ENCODE measurements around the gene CRYBA1. TPM values are rescaled to one million over a fixed set of nuclear protein-coding genes. Genes with fewer than 3 reads are reported as not detected.

CRYBA1 gene
- total RNA-seq, 1 experiment from 2014 or later = not detected

GRCh38 chr17:29248845-29249244 lies 2.2 kb downstream of the CRYBA1 start:
- CTCF ChIA-PET = interaction anchor here (0.6 to 0.7 kb wide), 2 partner anchors 9 to 423 kb away, joined by 3 to 4 read pairs; no protein-coding TSS in a partner anchor
- H3K27ac Mint-ChIP-seq (ENCODE audit: unreplicated experiment) = no peak overlapping the region
- no TSS peak for BruUV-seq (replicated peaks)
- no peaks in the 10 kb centered on the region for H3K9me3 Mint-ChIP-seq (ENCODE audit: low read depth, unreplicated experiment)
- no peaks in the 10 kb centered on the region for H3K27me3 Mint-ChIP-seq (ENCODE audit: unreplicated experiment)
- H3K4me3 Mint-ChIP-seq (ENCODE audit: low read depth, unreplicated experiment) = no peak overlapping the region
- intact Hi-C loops (cut with micrococcal nuclease; ENCODE audit: unreplicated experiment) = no loop called here
- H3K36me3 Mint-ChIP-seq (ENCODE audit: insufficient read depth, unreplicated experiment) = peaks cover 11% of the 10 kb centered on the region
- DNase-seq = no peak
- H3K4me1 Mint-ChIP-seq (ENCODE audit: low read depth, unreplicated experiment) = no peaks in the 10 kb centered on the region
- no peak for TF ChIP-seq CTCF (IDR thresholded peaks at IDR 0.05; ENCODE audit: unreplicated experiment)

- no peak overlapping the region for H3K4me3 Mint-ChIP-seq (ENCODE audit: low read depth, unreplicated experiment)
- no peak for DNase-seq
- CTCF ChIA-PET = interaction anchor here (0.7 to 1.3 kb wide), 2 partner anchors 102 to 359 kb away, joined by 3 to 4 read pairs; no protein-coding TSS in a partner anchor
These were observed 4.0 kb downstream of the CRYBA1 start for GRCh38 chr17:29250666-29251065.

GRCh38 chr17:29251184-29251583 lies 4.5 kb downstream of the CRYBA1 start:
- peaks cover 22% of the 10 kb centered on the region for H3K36me3 Mint-ChIP-seq (ENCODE audit: insufficient read depth, unreplicated experiment)
- DNase-seq = no peak
- H3K4me3 Mint-ChIP-seq (ENCODE audit: low read depth, unreplicated experiment) = no peak overlapping the region
- no peak overlapping the region for H3K27ac Mint-ChIP-seq (ENCODE audit: unreplicated experiment)
- CTCF ChIA-PET = interaction anchor here (1.3 kb wide), 1 partner anchor 103 kb away, joined by 4 read pairs; no protein-coding TSS in a partner anchor
- no peaks in the 10 kb centered on the region for H3K9me3 Mint-ChIP-seq (ENCODE audit: low read depth, unreplicated experiment)
- no peaks in the 10 kb centered on the region for H3K27me3 Mint-ChIP-seq (ENCODE audit: unreplicated experiment)
- intact Hi-C loops (cut with micrococcal nuclease; ENCODE audit: unreplicated experiment) = no loop called here
- H3K4me1 Mint-ChIP-seq (ENCODE audit: low read depth, unreplicated experiment) = peaks cover 9% of the 10 kb centered on the region
- BruUV-seq (replicated peaks) = no TSS peak
- no peak for TF ChIP-seq CTCF (IDR thresholded peaks at IDR 0.05; ENCODE audit: unreplicated experiment)

More at GRCh38 chr17:29250666-29251065, 4.0 kb downstream of the CRYBA1 start:
- Mint-ChIP-seq H3K27ac (ENCODE audit: unreplicated experiment) (no peak overlapping the region), H3K27me3 (ENCODE audit: unreplicated experiment) (no peaks in the 10 kb centered on the region), H3K9me3 (ENCODE audit: low read depth, unreplicated experiment) (no peaks in the 10 kb centered on the region), H3K36me3 (ENCODE audit: insufficient read depth, unreplicated experiment) (peaks cover 22% of the 10 kb centered on the region), H3K4me1 (ENCODE audit: low read depth, unreplicated experiment) (peaks cover 9% of the 10 kb centered on the region)
- no TSS peak for BruUV-seq (replicated peaks)
- no peak for TF ChIP-seq CTCF (IDR thresholded peaks at IDR 0.05; ENCODE audit: unreplicated experiment)
- intact Hi-C loops (cut with micrococcal nuclease; ENCODE audit: unreplicated experiment) = no loop called here

GRCh38 chr17:29252101-29252791 lies 5.6 kb downstream of the CRYBA1 start:
- H3K9me3 Mint-ChIP-seq (ENCODE audit: low read depth, unreplicated experiment) = no peaks in the 10 kb centered on the region
- H3K4me3 Mint-ChIP-seq (ENCODE audit: low read depth, unreplicated experiment) = no peak overlapping the region
- CTCF ChIA-PET = interaction anchor here (0.7 to 1.1 kb wide), 5 partner anchors 11 to 117 kb away, joined by 3 to 16 read pairs (median 4); no protein-coding TSS in a partner anchor
- no peak for TF ChIP-seq CTCF (IDR thresholded peaks at IDR 0.05; ENCODE audit: unreplicated experiment)
- peaks cover 29% of the 10 kb centered on the region for H3K36me3 Mint-ChIP-seq (ENCODE audit: insufficient read depth, unreplicated experiment)
- no peaks in the 10 kb centered on the region for H3K27me3 Mint-ChIP-seq (ENCODE audit: unreplicated experiment)
- intact Hi-C loops (cut with micrococcal nuclease; ENCODE audit: unreplicated experiment) = no loop called here
- H3K27ac Mint-ChIP-seq (ENCODE audit: unreplicated experiment) = no peak overlapping the region
- BruUV-seq (replicated peaks) = no TSS peak
- H3K4me1 Mint-ChIP-seq (ENCODE audit: low read depth, unreplicated experiment) = peaks cover 13% of the 10 kb centered on the region
- no peak for DNase-seq

Measured in Calu3 (cell line).